ENCODE data around the gene CFAP70.

Gene CFAP70

DNA sequence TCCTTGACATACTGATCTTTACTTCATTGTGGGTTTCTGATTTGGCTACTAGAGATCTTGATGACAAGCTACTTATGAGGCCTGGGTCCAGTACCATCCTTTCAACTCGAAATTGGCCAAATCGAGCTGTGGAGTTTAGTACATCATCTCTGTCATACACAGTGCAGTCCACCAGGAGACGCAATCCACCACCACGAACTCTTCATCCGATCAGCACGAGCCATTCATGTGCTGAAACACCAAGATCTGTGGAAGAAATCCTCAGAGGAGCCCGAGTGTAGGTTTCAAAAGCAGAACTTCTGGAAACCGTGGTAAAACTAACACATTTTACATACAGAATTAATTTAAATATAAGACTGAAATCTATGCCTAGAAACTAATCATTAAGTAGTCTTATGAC lies 125.8 kb downstream of the CFAP70 start:
- Mint-ChIP-seq H3K36me3 (peaks cover 11% of the 10 kb centered on the region), H3K9me3 (no peaks in the 10 kb centered on the region), H3K27me3 (no peaks in the 10 kb centered on the region), H3K27ac (peak overlapping the region; percentile 48), H3K4me3 (no peak overlapping the region), H3K4me1 (no peaks in the 10 kb centered on the region)
- DNase-seq (ENCODE audit: low spot score in 2 of 2) (no peak), ATAC-seq (ENCODE audit: low read depth) (no peak)

GRCh38 chr10:73229567-73229966 lies 129.1 kb downstream of the CFAP70 start:
- Mint-ChIP-seq H3K4me1 (no peaks in the 10 kb centered on the region), H3K36me3 (peaks cover 8% of the 10 kb centered on the region), H3K4me3 (no peak overlapping the region), H3K9me3 (no peaks in the 10 kb centered on the region), H3K27ac (peak overlapping the region; percentile 24), H3K27me3 (no peaks in the 10 kb centered on the region)
- ATAC-seq (ENCODE audit: low read depth), result no peak
- no peak for DNase-seq (ENCODE audit: low spot score in 2 of 2)

DNA sequence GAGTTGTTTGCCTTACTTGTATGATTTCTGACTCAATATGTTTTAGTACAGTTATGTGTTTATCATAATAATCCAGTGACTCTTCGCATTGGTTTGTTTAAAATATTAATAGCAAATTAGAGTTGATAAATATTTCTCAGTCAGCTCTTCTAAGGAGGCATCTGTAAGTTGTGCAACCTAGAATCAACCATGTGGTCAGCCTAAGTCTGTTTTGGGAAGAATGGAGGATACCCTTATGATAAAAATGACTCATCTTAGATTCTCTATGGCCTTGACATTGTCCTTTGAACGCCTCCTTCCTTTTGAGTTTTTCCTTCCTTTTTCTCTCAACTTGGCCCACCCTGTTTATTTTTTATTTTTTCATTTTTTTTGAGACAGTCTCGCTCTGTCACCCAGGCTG lies 130.4 kb downstream of the CFAP70 start:
- ATAC-seq (ENCODE audit: low read depth), result no peak
- H3K27ac Mint-ChIP-seq, result no peak overlapping the region
- H3K4me3 Mint-ChIP-seq, result no peak overlapping the region
- DNase-seq (ENCODE audit: low spot score in 2 of 2), result no peak
- peaks cover 8% of the 10 kb centered on the region for H3K36me3 Mint-ChIP-seq
- no peaks in the 10 kb centered on the region for H3K27me3 Mint-ChIP-seq
- no peaks in the 10 kb centered on the region for H3K9me3 Mint-ChIP-seq
- no peaks in the 10 kb centered on the region for H3K4me1 Mint-ChIP-seq

GRCh38 chr10:73226663-73227062 lies 132.0 kb downstream of the CFAP70 start:
- H3K27ac Mint-ChIP-seq, result no peak overlapping the region

DNA sequence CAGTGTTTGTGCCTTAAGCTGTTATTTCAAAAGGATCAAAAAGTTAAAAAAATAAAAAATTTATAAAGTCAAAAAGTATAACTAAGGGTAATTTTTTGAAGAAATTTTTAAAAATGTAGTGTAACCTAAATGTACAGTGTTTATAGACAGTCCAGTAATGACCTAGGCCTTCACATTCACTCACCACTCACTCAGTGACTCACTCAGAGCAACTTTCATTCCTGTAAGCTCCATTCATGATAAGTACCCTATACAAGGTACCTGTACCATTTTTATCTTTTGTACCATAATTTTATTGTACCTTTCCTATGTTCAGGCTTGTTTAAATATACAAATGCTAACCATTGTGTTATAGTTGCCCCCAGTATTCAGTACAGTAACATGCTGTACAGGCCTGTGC lies 133.1 kb downstream of the CFAP70 start:
- DNase-seq (ENCODE audit: low spot score in 2 of 2) (no peak), ATAC-seq (ENCODE audit: low read depth) (no peak)
- Mint-ChIP-seq H3K27me3 (no peaks in the 10 kb centered on the region), H3K4me1 (no peaks in the 10 kb centered on the region), H3K36me3 (peaks cover 9% of the 10 kb centered on the region), H3K9me3 (no peaks in the 10 kb centered on the region), H3K4me3 (no peak overlapping the region), H3K27ac (no peak overlapping the region)

More at GRCh38 chr10:73226663-73227062, 132.0 kb downstream of the CFAP70 start:
- Mint-ChIP-seq H3K36me3 (peaks cover 8% of the 10 kb centered on the region), H3K27me3 (no peaks in the 10 kb centered on the region), H3K4me3 (no peak overlapping the region), H3K4me1 (no peaks in the 10 kb centered on the region), H3K9me3 (no peaks in the 10 kb centered on the region)
- DNase-seq (ENCODE audit: low spot score in 2 of 2), result no peak
- ATAC-seq (ENCODE audit: low read depth), result no peak

- no peaks in the 10 kb centered on the region for H3K9me3 Mint-ChIP-seq
- DNase-seq (ENCODE audit: low spot score in 2 of 2) (no peak), ATAC-seq (ENCODE audit: low read depth) (no peak)
- no peaks in the 10 kb centered on the region for H3K4me1 Mint-ChIP-seq
- H3K27ac Mint-ChIP-seq, result no peak overlapping the region
- no peak overlapping the region for H3K4me3 Mint-ChIP-seq
- no peaks in the 10 kb centered on the region for H3K27me3 Mint-ChIP-seq
- H3K36me3 Mint-ChIP-seq, result peaks cover 25% of the 10 kb centered on the region
Measured at GRCh38 chr10:73220989-73221388, 137.7 kb downstream of the CFAP70 start.

GRCh38 chr10:73219384-73219783 lies 139.3 kb downstream of the CFAP70 start:
- Mint-ChIP-seq H3K4me3 (no peak overlapping the region), H3K4me1 (peaks cover 1% of the 10 kb centered on the region), H3K27me3 (no peaks in the 10 kb centered on the region), H3K9me3 (peaks cover 2% of the 10 kb centered on the region), H3K36me3 (peaks cover 34% of the 10 kb centered on the region), H3K27ac (no peak overlapping the region)
- ATAC-seq (ENCODE audit: low read depth) (no peak), DNase-seq (ENCODE audit: low spot score in 2 of 2) (no peak)

- H3K9me3 Mint-ChIP-seq, result peaks cover 2% of the 10 kb centered on the region
- peaks cover 5% of the 10 kb centered on the region for H3K4me1 Mint-ChIP-seq
- H3K4me3 Mint-ChIP-seq, result no peak overlapping the region
- DNase-seq (ENCODE audit: low spot score in 2 of 2) (no peak), ATAC-seq (ENCODE audit: low read depth) (no peak)
- peaks cover 42% of the 10 kb centered on the region for H3K36me3 Mint-ChIP-seq
- no peaks in the 10 kb centered on the region for H3K27me3 Mint-ChIP-seq
- no peak overlapping the region for H3K27ac Mint-ChIP-seq
Measured at GRCh38 chr10:73218431-73219191, 140.1 kb downstream of the CFAP70 start.

DNA sequence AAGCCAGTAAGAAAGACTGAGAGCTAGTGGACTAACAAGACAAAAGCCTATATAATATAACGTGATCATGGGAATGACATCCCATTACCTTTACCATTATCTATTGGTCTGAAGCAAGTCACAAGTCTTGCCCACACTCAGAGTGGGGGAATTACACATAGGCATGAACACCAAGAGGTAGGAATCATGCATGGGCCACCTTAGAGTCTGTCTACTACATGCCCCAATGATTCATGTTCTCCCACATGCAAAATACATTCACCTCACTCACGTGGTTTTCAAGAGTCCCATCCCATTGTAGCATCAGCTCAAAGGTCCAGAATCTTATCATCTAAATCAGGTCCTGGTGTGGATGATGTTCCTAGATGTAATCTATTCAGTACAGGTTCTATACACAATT lies 141.0 kb downstream of the CFAP70 start:
- ATAC-seq (ENCODE audit: low read depth) (no peak), DNase-seq (ENCODE audit: low spot score in 2 of 2) (no peak)
- H3K36me3 Mint-ChIP-seq, result peaks cover 45% of the 10 kb centered on the region
- no peak overlapping the region for H3K4me3 Mint-ChIP-seq
- H3K4me1 Mint-ChIP-seq, result peaks cover 5% of the 10 kb centered on the region
- no peaks in the 10 kb centered on the region for H3K27me3 Mint-ChIP-seq
- H3K27ac Mint-ChIP-seq, result no peak overlapping the region
- peaks cover 2% of the 10 kb centered on the region for H3K9me3 Mint-ChIP-seq

GRCh38 chr10:73215749-73216148 lies 142.9 kb downstream of the CFAP70 start:
- H3K27ac Mint-ChIP-seq, result no peak overlapping the region
- no peak for ATAC-seq (ENCODE audit: low read depth)
- H3K4me3 Mint-ChIP-seq, result no peak overlapping the region
- no peaks in the 10 kb centered on the region for H3K27me3 Mint-ChIP-seq
- peaks cover 2% of the 10 kb centered on the region for H3K9me3 Mint-ChIP-seq
- H3K4me1 Mint-ChIP-seq, result peaks cover 5% of the 10 kb centered on the region
- H3K36me3 Mint-ChIP-seq, result peaks cover 42% of the 10 kb centered on the region
- no peak for DNase-seq (ENCODE audit: low spot score in 2 of 2)

DNA sequence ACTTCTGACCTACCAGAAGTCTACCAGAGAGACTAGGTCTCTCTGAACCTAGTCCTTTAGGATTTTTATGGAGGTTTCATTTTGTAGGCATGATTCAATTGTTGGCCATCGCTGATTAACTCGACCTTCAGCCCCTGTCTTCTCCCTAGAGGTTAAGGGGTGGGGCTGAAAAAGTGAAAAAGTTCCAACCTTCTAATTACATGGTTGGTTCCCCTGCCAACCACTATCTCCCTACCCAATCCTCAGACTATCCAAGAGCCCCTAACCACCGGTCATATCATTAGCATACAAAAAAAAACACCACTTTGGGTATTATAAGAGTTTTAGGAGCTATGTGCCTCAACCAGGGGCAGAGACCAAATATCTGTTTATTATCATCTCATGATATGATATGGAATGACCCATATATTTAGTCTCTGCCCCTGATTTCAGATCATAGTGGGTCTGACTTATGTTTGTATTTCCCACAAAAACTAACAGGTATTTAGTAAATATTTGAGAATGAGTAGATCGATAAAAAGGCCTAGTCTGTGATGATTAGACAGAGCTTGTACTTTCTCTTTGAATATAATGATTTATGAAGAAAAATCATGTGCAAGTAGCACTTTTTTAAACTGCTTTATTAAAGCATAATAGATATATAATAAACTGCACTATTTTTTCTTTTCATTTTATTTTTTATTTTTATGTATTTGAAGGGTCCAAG lies 147.4 kb downstream of the CFAP70 start:
- Mint-ChIP-seq H3K36me3 (peaks cover 31% of the 10 kb centered on the region), H3K9me3 (peaks cover 2% of the 10 kb centered on the region), H3K27ac (no peak overlapping the region), H3K4me3 (no peak overlapping the region), H3K4me1 (peaks cover 5% of the 10 kb centered on the region), H3K27me3 (no peaks in the 10 kb centered on the region)
- ATAC-seq (ENCODE audit: low read depth) (no peak), DNase-seq (ENCODE audit: low spot score in 2 of 2) (no peak)

- DNase-seq (ENCODE audit: low spot score in 2 of 2), result no peak
- no peak for ATAC-seq (ENCODE audit: low read depth)
- no peak overlapping the region for H3K27ac Mint-ChIP-seq
- H3K27me3 Mint-ChIP-seq, result no peaks in the 10 kb centered on the region
- no peak overlapping the region for H3K4me3 Mint-ChIP-seq
- H3K36me3 Mint-ChIP-seq, result peaks cover 30% of the 10 kb centered on the region
- H3K4me1 Mint-ChIP-seq, result peaks cover 5% of the 10 kb centered on the region
- H3K9me3 Mint-ChIP-seq, result peaks cover 5% of the 10 kb centered on the region
Measured at GRCh38 chr10:73210395-73211105, 148.1 kb downstream of the CFAP70 start.

DNA sequence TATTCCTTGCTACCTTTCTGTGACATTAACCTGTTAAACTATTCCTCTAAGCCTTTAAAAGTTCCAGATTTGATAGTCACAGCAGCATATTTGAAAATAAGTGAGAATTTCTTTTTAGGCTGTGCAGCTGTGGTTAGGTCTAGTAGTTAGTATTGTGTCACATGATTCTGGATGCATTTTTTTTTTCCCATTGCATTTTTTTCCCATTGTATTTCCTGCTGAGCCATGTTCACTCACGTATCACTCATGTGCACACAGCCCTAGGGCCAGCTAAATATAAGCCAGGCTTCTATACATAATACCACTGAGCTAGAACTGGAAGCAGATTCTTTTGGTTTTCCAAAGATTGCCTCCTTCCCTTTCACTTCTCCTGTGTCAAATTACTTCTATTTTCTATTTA lies 149.0 kb downstream of the CFAP70 start:
- Mint-ChIP-seq H3K9me3 (peaks cover 5% of the 10 kb centered on the region), H3K27me3 (no peaks in the 10 kb centered on the region), H3K4me1 (peaks cover 5% of the 10 kb centered on the region), H3K36me3 (peaks cover 29% of the 10 kb centered on the region), H3K4me3 (no peak overlapping the region), H3K27ac (no peak overlapping the region)
- DNase-seq (ENCODE audit: low spot score in 2 of 2), result no peak
- no peak for ATAC-seq (ENCODE audit: low read depth)

DNA sequence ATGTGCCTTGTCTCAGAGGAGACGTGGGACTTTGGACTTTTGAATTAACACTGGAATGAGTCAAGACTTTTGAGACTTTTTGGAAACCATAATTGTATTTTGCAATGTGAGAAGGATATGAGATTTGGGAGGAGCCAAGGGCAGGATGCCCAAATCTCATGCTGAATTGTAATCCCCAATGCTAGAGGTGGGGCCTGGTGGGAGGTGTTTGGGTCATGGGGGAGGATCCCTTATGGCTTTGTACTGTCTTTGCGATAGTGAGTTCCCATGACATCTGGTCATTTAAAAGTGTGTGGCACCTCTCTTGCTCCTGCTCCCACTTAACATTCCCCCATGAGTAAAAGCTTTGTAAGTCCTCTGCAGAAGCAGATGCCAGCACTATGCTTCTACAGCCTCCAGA lies 150.8 kb downstream of the CFAP70 start:
- Mint-ChIP-seq H3K36me3 (peaks cover 19% of the 10 kb centered on the region), H3K4me1 (no peaks in the 10 kb centered on the region), H3K4me3 (no peak overlapping the region), H3K27me3 (no peaks in the 10 kb centered on the region), H3K9me3 (peaks cover 5% of the 10 kb centered on the region), H3K27ac (no peak overlapping the region)
- DNase-seq (ENCODE audit: low spot score in 2 of 2) (no peak), ATAC-seq (ENCODE audit: low read depth) (no peak)

Data from memory B cell (primary cell).